HCT116 (cell line): ENCODE results near the gene STIM2. TPM values are rescaled to one million over a fixed set of nuclear protein-coding genes. Genes with fewer than 3 reads are reported as not detected.

Experiments used
- ATAC-seq: fragments of 200-7000 bp; cut with Tn5 transposase; 2 replicates; pipeline ENCODE4 v1.9.1; 2020; ENCODE audit warnings: mild to moderate bottlenecking, moderate library complexity
- BruUV-seq: library from RNA; stranded (reverse); fragments of 400-500 nt; replicated peaks from 2 replicates; lab custom pipeline; 2021; lab: Mats Ljungman, UMichigan
- CTCF ChIA-PET: fragments of 300-600 bp; sonication (Branson Sonifier 250); formaldehyde crosslinking; loops from one replicate; lab custom pipeline; 2021; ENCODE audit warnings: antibody characterized with exemption; lab: Charles Lee
- POLR2A ChIA-PET: fragments of 300-600, 350-600 bp; sonication (Branson Sonifier 250); formaldehyde crosslinking; loops from one replicate; lab custom pipeline; 2021; ENCODE audit warnings: antibody characterized with exemption; lab: Charles Lee
- RAD21 ChIA-PET, 2 experiments: fragments of 300-600 bp; sonication (Branson Sonifier 250); formaldehyde crosslinking; loops; one replicate each; lab custom pipeline; 2023; ENCODE audit warnings: low total read pairs in 2 of 2; ENCODE audit not compliant: uncharacterized antibody in 2 of 2, unreplicated experiment in 2 of 2, low non-redundant PET in 1 of 2; lab: Charles Lee
- DNase-seq: peaks from one replicate; pipeline ENCODE4 v3.0.0-alpha.2; 2010; ENCODE audit warnings: low read depth, low spot score
- H2AFZ ChIP-seq: fragments of 200-600 bp; shearing (Covaris generic), sonication (generic); 2 replicates; pipeline ENCODE4 v1.6.1; 2017; ENCODE audit warnings: low read depth, mixed run types, mixed read lengths, antibody characterized with exemption, low read length; ENCODE audit not compliant: poor library complexity, severe bottlenecking
- H3K27ac ChIP-seq: 2 replicates; pipeline ENCODE4 v1.5.1; 2012; ENCODE audit warnings: low read depth, low read length
- H3K27me3 ChIP-seq: fragments of 200-600 bp; sonication (generic); 2 replicates; pipeline ENCODE4 v1.6.1; 2016; ENCODE audit warnings: mixed run types, low read length, mixed read lengths; ENCODE audit not compliant: insufficient read depth
- H3K36me3 ChIP-seq, 2 experiments: fragments of 200-500 bp in 1 of 2; fragments of 200-600 bp in 1 of 2; sonication (Bioruptor generic) in 1 of 2; sonication (generic) in 1 of 2; 2 replicates each; pipeline versions ENCODE4 v1.5.1 to v1.6.1; 2014 to 2016; ENCODE audit warnings: low read length in 2 of 2, inconsistent platforms in 1 of 2, mixed read lengths in 1 of 2, mixed run types in 1 of 2; ENCODE audit not compliant: insufficient read depth in 2 of 2, control insufficient read depth in 1 of 2
- H3K4me1 ChIP-seq, 2 experiments: fragments of 200-600 bp in 1 of 2; sonication (generic) in 1 of 2; 2 replicates each; pipeline versions ENCODE4 v1.5.1 to v1.6.1; 2012 to 2017; ENCODE audit warnings: low read length in 2 of 2, inconsistent platforms in 1 of 2, mild to moderate bottlenecking in 1 of 2, mixed read lengths in 1 of 2, mixed run types in 1 of 2, moderate library complexity in 1 of 2; ENCODE audit not compliant: insufficient read depth in 2 of 2, control insufficient read depth in 1 of 2
- H3K4me2 ChIP-seq: fragments of 200-600 bp; sonication (generic); 2 replicates; pipeline ENCODE4 v1.6.1; 2017; ENCODE audit warnings: mixed run types, low read length, mixed read lengths
- H3K4me3 ChIP-seq, 2 experiments: fragments of 200-600 bp in 1 of 2; sonication (generic) in 1 of 2; replicated peaks in 1 of 2; 2 replicates each; pipeline ENCODE4 v1.5.1; 2011 to 2016; ENCODE audit warnings: low read length in 2 of 2, control low read depth in 1 of 2, low read depth in 1 of 2, mild to moderate bottlenecking in 1 of 2, mixed read lengths in 1 of 2, mixed run types in 1 of 2
- H3K79me2 ChIP-seq: fragments of 200-600 bp; sonication (generic); 2 replicates; pipeline ENCODE4 v1.6.1; 2017; ENCODE audit warnings: mild to moderate bottlenecking, mixed run types, low read length, moderate library complexity, mixed read lengths; ENCODE audit not compliant: insufficient read depth
- H3K9ac ChIP-seq: fragments of 200-600 bp; sonication (generic); 2 replicates; pipeline ENCODE4 v1.6.1; 2016; ENCODE audit warnings: low read length, mixed read lengths
- H3K9me2 ChIP-seq: fragments of 200-600 bp; sonication (generic), shearing (Covaris generic); 2 replicates; pipeline ENCODE4 v1.6.1; 2017; ENCODE audit warnings: mixed run types, mild to moderate bottlenecking, moderate library complexity; ENCODE audit not compliant: insufficient read depth
- H3K9me3 ChIP-seq, 2 experiments: fragments of 200-500 bp in 1 of 2; fragments of 200-600 bp in 1 of 2; sonication (Bioruptor generic) in 1 of 2; sonication (generic) in 1 of 2; 2 replicates each; pipeline ENCODE4 v1.6.1; 2014 to 2017; ENCODE audit warnings: low read length in 2 of 2, mixed read lengths in 2 of 2, inconsistent platforms in 1 of 2, low read depth in 1 of 2, mild to moderate bottlenecking in 1 of 2, mixed run types in 1 of 2, moderate library complexity in 1 of 2; ENCODE audit not compliant: control insufficient read depth in 1 of 2, insufficient read depth in 1 of 2
- H4K20me1 ChIP-seq: fragments of 200-600 bp; sonication (generic), shearing (Covaris generic); 2 replicates; pipeline ENCODE4 v1.6.1; 2017; ENCODE audit warnings: mixed run types, mild to moderate bottlenecking, moderate library complexity; ENCODE audit not compliant: insufficient read depth
- CBX3 ChIP-seq: IDR thresholded peaks from 2 replicates; pipeline ENCODE4 v1.6.1; 2012; ENCODE audit warnings: low read depth
- CEBPB ChIP-seq: IDR thresholded peaks from 2 replicates; pipeline ENCODE4 v1.6.1; 2012; ENCODE audit warnings: low read depth
- EGR1 ChIP-seq: IDR thresholded peaks from 2 replicates; pipeline ENCODE4 v1.6.1; 2012; ENCODE audit warnings: low read depth
- ELF1 ChIP-seq: IDR thresholded peaks from 2 replicates; pipeline ENCODE4 v1.6.1; 2012; ENCODE audit warnings: low read depth, borderline replicate concordance
- EZH2 ChIP-seq: fragments of 200-600 bp; sonication (generic); IDR thresholded peaks from 2 replicates; pipeline ENCODE4 v1.6.1; 2017; ENCODE audit warnings: antibody characterized with exemption, mixed run types
- EZH2phosphoT487 ChIP-seq: fragments of 200-600 bp; IDR thresholded peaks from 2 replicates; pipeline ENCODE4 v1.6.1; 2018; ENCODE audit warnings: antibody characterized with exemption, borderline replicate concordance
- FOSL1 ChIP-seq: IDR thresholded peaks from 2 replicates; pipeline ENCODE4 v1.6.1; 2012; ENCODE audit warnings: low read depth
- JUND ChIP-seq: IDR thresholded peaks from 2 replicates; pipeline ENCODE4 v1.6.1; 2012
- POLR2AphosphoS5 ChIP-seq: IDR thresholded peaks from 2 replicates; pipeline ENCODE4 v1.6.1; 2011; ENCODE audit warnings: mild to moderate bottlenecking, low read depth, low read length, moderate library complexity
- RAD21 ChIP-seq: IDR thresholded peaks from 2 replicates; pipeline ENCODE4 v1.6.1; 2012; ENCODE audit warnings: low read depth, mild to moderate bottlenecking
- SIN3A ChIP-seq: IDR thresholded peaks from 2 replicates; pipeline ENCODE4 v1.6.1; 2012; ENCODE audit warnings: low read depth
- SRF ChIP-seq: IDR thresholded peaks from 2 replicates; pipeline ENCODE4 v1.6.1; 2012; ENCODE audit warnings: low read depth
- intact Hi-C: fragments of 100-400 bp; cut with micrococcal nuclease; formaldehyde crosslinking; loops from 2 replicates; pipeline ENCODE4 v1.10.0; 2022
- total RNA-seq: library from RNA; stranded (reverse); gene quantifications from one replicate; pipeline ENCODE4 v1.2.1, GENCODE V29; 2021; ENCODE audit not compliant: unreplicated experiment
- TF ChIP-seq, protein P1 (sequence below): IDR thresholded peaks from 2 replicates; pipeline ENCODE4 v1.6.1; 2012
- TF ChIP-seq, protein P2 (sequence below): IDR thresholded peaks from 2 replicates; pipeline ENCODE4 v1.6.1; 2011; ENCODE audit warnings: mild to moderate bottlenecking, low read length, moderate library complexity; ENCODE audit not compliant: insufficient replicate concordance; ENCODE audit errors: extremely low read depth
- TF ChIP-seq, protein P3 (sequence below): IDR thresholded peaks from 2 replicates; pipeline ENCODE4 v1.6.1; 2012; ENCODE audit warnings: low read depth
- TF ChIP-seq, protein P4 (sequence below), 3 experiments: fragments of 200-600 bp in 1 of 3; sonication (generic) in 1 of 3; IDR thresholded peaks in 2 of 3; conservative IDR thresholded peaks in 1 of 3; 2 replicates each; pipeline ENCODE4 v1.5.1; 2012 to 2017; ENCODE audit warnings: low read depth in 2 of 3, low read length in 2 of 3, antibody characterized with exemption in 1 of 3, borderline replicate concordance in 1 of 3, control low read depth in 1 of 3, mild to moderate bottlenecking in 1 of 3, mixed read lengths in 1 of 3, mixed run types in 1 of 3, moderate library complexity in 1 of 3; ENCODE audit not compliant: insufficient read depth in 1 of 3
- TF ChIP-seq, protein P5 (sequence below): IDR thresholded peaks from 2 replicates; pipeline ENCODE4 v1.6.1; 2012

STIM2 gene
- total RNA-seq, 1 experiment from 2014 or later: 65.9 TPM

DNA sequence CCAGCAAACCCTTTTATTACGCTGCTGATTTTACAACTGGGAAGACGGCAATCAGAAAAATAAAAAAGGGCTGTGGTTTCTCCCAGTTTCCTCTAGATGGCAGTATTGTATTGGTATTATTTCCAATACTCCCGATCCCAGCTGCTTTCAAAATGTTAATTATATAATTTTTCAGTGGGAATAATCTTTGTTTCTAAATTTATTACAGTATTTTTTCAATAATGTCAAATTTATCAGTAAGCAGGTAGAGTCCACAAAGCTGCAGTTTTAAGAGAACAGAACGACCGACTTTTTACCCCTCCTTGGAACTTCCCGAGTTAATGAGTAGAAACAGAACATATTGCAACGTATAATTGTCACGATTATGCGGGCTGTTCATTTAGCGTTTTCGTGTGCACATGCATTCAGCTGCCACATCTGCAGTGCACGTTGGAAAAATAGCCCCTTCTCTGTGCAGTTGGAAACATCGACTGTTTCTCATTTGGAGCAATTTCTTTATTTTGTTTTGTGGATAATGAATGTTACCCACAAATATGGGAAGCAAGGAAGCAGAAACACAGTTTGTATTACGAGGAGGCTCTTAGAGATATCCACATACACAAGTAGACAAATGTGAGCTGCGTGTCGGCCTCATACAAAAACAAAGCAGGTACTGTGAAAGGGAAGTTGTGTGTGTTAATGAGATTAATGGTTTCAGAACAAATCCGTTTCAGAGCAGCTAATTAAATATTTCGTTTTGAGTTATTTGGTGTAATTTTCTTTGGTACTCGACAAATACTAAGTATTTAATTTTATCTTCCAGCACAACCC is 188.0 kb downstream of the STIM2 start:
- BruUV-seq: no TSS peak
- H3K9me3 ChIP-seq: no peaks in the 10 kb centered on the region
- ChIA-PET POLR2A (no interaction called here), CTCF (interaction anchor here (0.5 to 2.4 kb wide), 6 partner anchors 8 to 1026 kb away, joined by 3 to 9 read pairs (median 4); no protein-coding TSS in a partner anchor), RAD21 (interaction anchor here (0.8 to 1.0 kb wide), 2 partner anchors 271 to 1026 kb away, joined by 3 read pairs; no protein-coding TSS in a partner anchor)
- peaks cover 11% of the 10 kb centered on the region; the same call in 1 of the 2 replicates for H3K27me3 ChIP-seq
- H3K36me3 ChIP-seq: no peaks in the 10 kb centered on the region
- no peaks in the 10 kb centered on the region for H3K9me2 ChIP-seq
- intact Hi-C loops: loop anchor here (1.0 to 10.0 kb wide), 3 partner anchors 270 to 646 kb away; no protein-coding TSS in a partner anchor
- no peaks in the 10 kb centered on the region for H4K20me1 ChIP-seq
- H3K9ac ChIP-seq: no peak overlapping the region
- peak overlapping the region; percentile 60 for H3K4me2 ChIP-seq
- ATAC-seq (peak; percentile 64), DNase-seq (peak; percentile 21)
- no peak for TF ChIP-seq FOSL1
- no peak for TF ChIP-seq EGR1
- TF ChIP-seq, protein P1, sequence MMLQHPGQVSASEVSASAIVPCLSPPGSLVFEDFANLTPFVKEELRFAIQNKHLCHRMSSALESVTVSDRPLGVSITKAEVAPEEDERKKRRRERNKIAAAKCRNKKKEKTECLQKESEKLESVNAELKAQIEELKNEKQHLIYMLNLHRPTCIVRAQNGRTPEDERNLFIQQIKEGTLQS: no peak
- no peak for TF ChIP-seq EZH2phosphoT487
- TF ChIP-seq, protein P2, sequence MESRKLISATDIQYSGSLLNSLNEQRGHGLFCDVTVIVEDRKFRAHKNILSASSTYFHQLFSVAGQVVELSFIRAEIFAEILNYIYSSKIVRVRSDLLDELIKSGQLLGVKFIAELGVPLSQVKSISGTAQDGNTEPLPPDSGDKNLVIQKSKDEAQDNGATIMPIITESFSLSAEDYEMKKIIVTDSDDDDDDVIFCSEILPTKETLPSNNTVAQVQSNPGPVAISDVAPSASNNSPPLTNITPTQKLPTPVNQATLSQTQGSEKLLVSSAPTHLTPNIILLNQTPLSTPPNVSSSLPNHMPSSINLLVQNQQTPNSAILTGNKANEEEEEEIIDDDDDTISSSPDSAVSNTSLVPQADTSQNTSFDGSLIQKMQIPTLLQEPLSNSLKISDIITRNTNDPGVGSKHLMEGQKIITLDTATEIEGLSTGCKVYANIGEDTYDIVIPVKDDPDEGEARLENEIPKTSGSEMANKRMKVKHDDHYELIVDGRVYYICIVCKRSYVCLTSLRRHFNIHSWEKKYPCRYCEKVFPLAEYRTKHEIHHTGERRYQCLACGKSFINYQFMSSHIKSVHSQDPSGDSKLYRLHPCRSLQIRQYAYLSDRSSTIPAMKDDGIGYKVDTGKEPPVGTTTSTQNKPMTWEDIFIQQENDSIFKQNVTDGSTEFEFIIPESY: no peak
- 0 out of 2 replicates have a peak, but pooled peaks have one; percentile 19 for TF ChIP-seq CBX3
- no peak for TF ChIP-seq SRF
- TF ChIP-seq, protein P3, sequence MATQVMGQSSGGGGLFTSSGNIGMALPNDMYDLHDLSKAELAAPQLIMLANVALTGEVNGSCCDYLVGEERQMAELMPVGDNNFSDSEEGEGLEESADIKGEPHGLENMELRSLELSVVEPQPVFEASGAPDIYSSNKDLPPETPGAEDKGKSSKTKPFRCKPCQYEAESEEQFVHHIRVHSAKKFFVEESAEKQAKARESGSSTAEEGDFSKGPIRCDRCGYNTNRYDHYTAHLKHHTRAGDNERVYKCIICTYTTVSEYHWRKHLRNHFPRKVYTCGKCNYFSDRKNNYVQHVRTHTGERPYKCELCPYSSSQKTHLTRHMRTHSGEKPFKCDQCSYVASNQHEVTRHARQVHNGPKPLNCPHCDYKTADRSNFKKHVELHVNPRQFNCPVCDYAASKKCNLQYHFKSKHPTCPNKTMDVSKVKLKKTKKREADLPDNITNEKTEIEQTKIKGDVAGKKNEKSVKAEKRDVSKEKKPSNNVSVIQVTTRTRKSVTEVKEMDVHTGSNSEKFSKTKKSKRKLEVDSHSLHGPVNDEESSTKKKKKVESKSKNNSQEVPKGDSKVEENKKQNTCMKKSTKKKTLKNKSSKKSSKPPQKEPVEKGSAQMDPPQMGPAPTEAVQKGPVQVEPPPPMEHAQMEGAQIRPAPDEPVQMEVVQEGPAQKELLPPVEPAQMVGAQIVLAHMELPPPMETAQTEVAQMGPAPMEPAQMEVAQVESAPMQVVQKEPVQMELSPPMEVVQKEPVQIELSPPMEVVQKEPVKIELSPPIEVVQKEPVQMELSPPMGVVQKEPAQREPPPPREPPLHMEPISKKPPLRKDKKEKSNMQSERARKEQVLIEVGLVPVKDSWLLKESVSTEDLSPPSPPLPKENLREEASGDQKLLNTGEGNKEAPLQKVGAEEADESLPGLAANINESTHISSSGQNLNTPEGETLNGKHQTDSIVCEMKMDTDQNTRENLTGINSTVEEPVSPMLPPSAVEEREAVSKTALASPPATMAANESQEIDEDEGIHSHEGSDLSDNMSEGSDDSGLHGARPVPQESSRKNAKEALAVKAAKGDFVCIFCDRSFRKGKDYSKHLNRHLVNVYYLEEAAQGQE: no peak
- peak; percentile 82 for TF ChIP-seq RAD21
- TF ChIP-seq, protein P4, sequence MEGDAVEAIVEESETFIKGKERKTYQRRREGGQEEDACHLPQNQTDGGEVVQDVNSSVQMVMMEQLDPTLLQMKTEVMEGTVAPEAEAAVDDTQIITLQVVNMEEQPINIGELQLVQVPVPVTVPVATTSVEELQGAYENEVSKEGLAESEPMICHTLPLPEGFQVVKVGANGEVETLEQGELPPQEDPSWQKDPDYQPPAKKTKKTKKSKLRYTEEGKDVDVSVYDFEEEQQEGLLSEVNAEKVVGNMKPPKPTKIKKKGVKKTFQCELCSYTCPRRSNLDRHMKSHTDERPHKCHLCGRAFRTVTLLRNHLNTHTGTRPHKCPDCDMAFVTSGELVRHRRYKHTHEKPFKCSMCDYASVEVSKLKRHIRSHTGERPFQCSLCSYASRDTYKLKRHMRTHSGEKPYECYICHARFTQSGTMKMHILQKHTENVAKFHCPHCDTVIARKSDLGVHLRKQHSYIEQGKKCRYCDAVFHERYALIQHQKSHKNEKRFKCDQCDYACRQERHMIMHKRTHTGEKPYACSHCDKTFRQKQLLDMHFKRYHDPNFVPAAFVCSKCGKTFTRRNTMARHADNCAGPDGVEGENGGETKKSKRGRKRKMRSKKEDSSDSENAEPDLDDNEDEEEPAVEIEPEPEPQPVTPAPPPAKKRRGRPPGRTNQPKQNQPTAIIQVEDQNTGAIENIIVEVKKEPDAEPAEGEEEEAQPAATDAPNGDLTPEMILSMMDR (IDR thresholded peaks at IDR 0.05 in 2 of 3, conservative IDR thresholded peaks at IDR 0.05 in 1 of 3; ENCODE audit: borderline replicate concordance in 1 of 3, insufficient read depth in 1 of 3, low read depth in 2 of 3, low read length in 2 of 3): peak; percentile 31 to 65 (median 49); a peak in 4 of 6 replicates
- TF ChIP-seq JUND: no peak
- no peak; the same call in 1 of the 2 replicates for TF ChIP-seq CEBPB
- no peak for TF ChIP-seq ELF1
- no peak for TF ChIP-seq SIN3A
- no peak for TF ChIP-seq POLR2AphosphoS5
- no peak for TF ChIP-seq EZH2
- TF ChIP-seq, protein P5, sequence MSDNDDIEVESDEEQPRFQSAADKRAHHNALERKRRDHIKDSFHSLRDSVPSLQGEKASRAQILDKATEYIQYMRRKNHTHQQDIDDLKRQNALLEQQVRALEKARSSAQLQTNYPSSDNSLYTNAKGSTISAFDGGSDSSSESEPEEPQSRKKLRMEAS: no peak
- H3K79me2 ChIP-seq: no peaks in the 10 kb centered on the region
- H2AFZ ChIP-seq: peak overlapping the region; percentile 75
- H3K4me1 ChIP-seq: peaks cover 0 to 4% of the 10 kb centered on the region in 2 experiments; a peak in 1 of 4 replicates
- H3K4me3 ChIP-seq: peak overlapping the region; percentile 26 to 40
- no peak overlapping the region for H3K27ac ChIP-seq
